HepG2 (cell line): Measurements from ENCODE around the gene ACOT13. TPM values are rescaled to one million over a fixed set of nuclear protein-coding genes. Genes with fewer than 3 reads are reported as not detected.

Source experiments
- EZH2 ChIP-seq: conservative IDR thresholded peaks from 2 replicates; pipeline ENCODE4 v1.6.1; 2012; ENCODE audit warnings: mild to moderate bottlenecking, low read depth, low read length, moderate library complexity
- GLI4 ChIP-seq: sonication (generic); formaldehyde crosslinking; IDR thresholded peaks from 2 replicates; pipeline ENCODE4 v1.5.1; 2020; ENCODE audit warnings: missing genetic modification reagents, mild to moderate bottlenecking, moderate library complexity, borderline replicate concordance
- HNRNPH1 ChIP-seq: fragments of 200-400 bp; formaldehyde crosslinking; optimal IDR thresholded peaks from 2 replicates; pipeline ENCODE3; 2017; ENCODE audit warnings: mild to moderate bottlenecking, low read depth, low read length
- HOXA9 ChIP-seq: sonication (generic); formaldehyde crosslinking; IDR thresholded peaks from 2 replicates; pipeline ENCODE4 v1.8.1; 2022; ENCODE audit warnings: missing genetic modification reagents, mild to moderate bottlenecking, moderate library complexity, borderline replicate concordance
- MED8 ChIP-seq: sonication (generic); formaldehyde crosslinking; IDR thresholded peaks from 2 replicates; pipeline ENCODE4 v1.8.1; 2023; ENCODE audit warnings: mild to moderate bottlenecking, missing genetic modification reagents; ENCODE audit not compliant: insufficient replicate concordance
- ONECUT2 ChIP-seq: sonication (generic); formaldehyde crosslinking; IDR thresholded peaks from 2 replicates; pipeline ENCODE4 v1.4.0; 2020; ENCODE audit warnings: missing genetic modification reagents
- ZBTB44 ChIP-seq: sonication (generic); formaldehyde crosslinking; IDR thresholded peaks from 2 replicates; pipeline ENCODE4 v1.4.0; 2020; ENCODE audit warnings: missing genetic modification reagents
- ZFY ChIP-seq: sonication (generic); formaldehyde crosslinking; IDR thresholded peaks from 2 replicates; pipeline ENCODE4 v1.4.0; 2020; ENCODE audit warnings: missing genetic modification reagents
- ZNF274 ChIP-seq: sonication (generic); formaldehyde crosslinking; IDR thresholded peaks from 2 replicates; pipeline ENCODE4 v1.5.1; 2020; ENCODE audit warnings: mild to moderate bottlenecking, missing genetic modification reagents
- ZNF432 ChIP-seq: sonication (generic); formaldehyde crosslinking; IDR thresholded peaks from 2 replicates; pipeline ENCODE4 v1.5.0; 2020; ENCODE audit warnings: missing genetic modification reagents, mild to moderate bottlenecking, borderline replicate concordance
- ZNF484 ChIP-seq: sonication (generic); formaldehyde crosslinking; IDR thresholded peaks from 2 replicates; pipeline ENCODE4 v1.5.1; 2020; ENCODE audit warnings: mild to moderate bottlenecking, low read depth, missing genetic modification reagents, borderline replicate concordance
- ZNF563 ChIP-seq: sonication (generic); formaldehyde crosslinking; IDR thresholded peaks from 2 replicates; pipeline ENCODE4 v1.8.0; 2022; ENCODE audit warnings: mild to moderate bottlenecking, moderate library complexity, missing genetic modification reagents
- ZNF720 ChIP-seq: sonication (generic); formaldehyde crosslinking; IDR thresholded peaks from 2 replicates; pipeline ENCODE4 v1.4.0; 2020; ENCODE audit warnings: missing genetic modification reagents
- ZNF740 ChIP-seq: sonication (generic); formaldehyde crosslinking; IDR thresholded peaks from 2 replicates; pipeline ENCODE4 v1.4.0; 2020; ENCODE audit warnings: missing genetic modification reagents
- ZNF781 ChIP-seq: sonication (generic); formaldehyde crosslinking; IDR thresholded peaks from 2 replicates; pipeline ENCODE4 v1.5.1; 2020; ENCODE audit warnings: borderline replicate concordance, mild to moderate bottlenecking, missing genetic modification reagents; ENCODE audit errors: not compliant biosample characterization
- polyA plus RNA-seq, 8 experiments: library from polyadenylated mRNA; depleted of rRNA in 3 of 8; stranded (reverse) in 7 of 8; unstranded in 1 of 8; fragments of >200 nt; fragmentation: Illumina TruSeq in 4 of 8; extraction: Trizol in 4 of 8; gene quantifications; 2 replicates each; pipeline versions ENCODE4 v1.2.1 to v1.2.3, GENCODE V29; 2011 to 2016; ENCODE audit warnings: low read depth in 4 of 8, missing spikeins in 1 of 8, mixed read lengths in 1 of 8; ENCODE audit not compliant: insufficient read depth in 1 of 8
- total RNA-seq, 5 experiments: library from RNA; depleted of rRNA; stranded (reverse); fragments of >200 nt; fragmentation: Illumina TruSeq; extraction: Trizol; gene quantifications; 2 replicates each; pipeline ENCODE4 v1.2.3, GENCODE V29; 2016; ENCODE audit warnings: low read depth in 1 of 5
- TF ChIP-seq, protein P1 (sequence below): sonication (generic); formaldehyde crosslinking; IDR thresholded peaks from 2 replicates; pipeline ENCODE4 v1.5.0; 2020; ENCODE audit warnings: missing genetic modification reagents
- TF ChIP-seq, protein P2 (sequence below): sonication (generic); formaldehyde crosslinking; IDR thresholded peaks from 2 replicates; pipeline ENCODE4 v1.8.0; 2023; ENCODE audit warnings: mild to moderate bottlenecking, missing genetic modification reagents
- TF ChIP-seq, protein P3 (sequence below): IDR thresholded peaks from 2 replicates; pipeline ENCODE4 v1.4.0; 2020; ENCODE audit warnings: mild to moderate bottlenecking, missing genetic modification reagents
- TF ChIP-seq, protein P4 (sequence below): IDR thresholded peaks from 2 replicates; pipeline ENCODE4 v1.6.1; 2016; ENCODE audit warnings: missing compliant biosample characterization, missing genetic modification reagents, borderline replicate concordance

ACOT13 gene
- total and polyA plus RNA-seq, 2 of the 13 experiments (the other 11 are each of a cell fraction or from before 2014, with no cell fraction given): 31.5 to 45.1 TPM

DNA sequence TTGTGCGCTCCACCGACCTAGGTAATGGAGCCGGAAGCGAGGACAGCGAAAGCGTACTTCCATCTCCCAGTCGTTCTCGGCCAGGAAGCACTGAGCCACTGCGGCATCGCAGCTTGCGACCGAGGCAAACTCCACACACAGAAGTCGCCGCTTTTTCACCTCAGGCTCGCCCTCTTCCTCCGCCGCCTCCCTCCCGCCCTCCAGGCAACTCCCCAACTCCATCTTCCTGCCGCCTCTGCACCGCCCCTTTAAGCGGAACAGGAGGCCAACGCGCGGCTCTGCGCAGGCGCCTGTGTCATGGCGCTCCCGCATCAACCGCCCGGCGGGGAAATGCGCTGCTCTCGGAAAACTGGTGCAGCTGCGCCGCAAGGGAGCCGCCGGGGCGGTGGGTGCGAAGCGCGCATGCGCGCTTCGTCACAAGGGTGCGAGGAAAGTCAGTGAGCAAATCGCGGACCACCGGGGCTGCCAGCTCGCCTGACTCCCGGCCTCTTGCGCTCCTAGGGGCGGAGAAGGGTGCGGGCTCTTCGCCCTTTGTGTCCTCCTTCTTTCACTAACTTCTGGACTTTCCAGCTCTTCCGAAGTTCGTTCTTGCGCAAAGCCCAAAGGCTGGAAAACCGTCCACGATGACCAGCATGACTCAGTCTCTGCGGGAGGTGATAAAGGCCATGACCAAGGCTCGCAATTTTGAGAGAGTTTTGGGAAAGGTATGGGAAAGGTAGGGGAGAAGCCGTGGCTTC is at the start of gene ACOT13, which contains the start of gene TDP2 (continued):
- TF ChIP-seq ZNF432 (0 out of 2 replicates have a peak, but pooled peaks have one; percentile 74), ZNF740 (CRISPR knock-in tag) (no peak), ZNF274 (CRISPR knock-in tag) (0 out of 2 replicates have a peak, but pooled peaks have one; percentile 63), HNRNPH1 (peak; percentile 91), ZNF563 (peak; percentile 98), ZNF484 (CRISPR knock-in tag) (no peak), ZNF720 (no peak; the same call in 1 of the 2 replicates), ONECUT2 (CRISPR knock-in tag) (no peak), EZH2 (no peak), HOXA9 (CRISPR knock-in tag) (peak; percentile 17; the same call in 1 of the 2 replicates), ZNF781 (peak; percentile 76), ZBTB44 (CRISPR knock-in tag) (peak; percentile 93; the same call in 1 of the 2 replicates), GLI4 (no peak; the same call in 1 of the 2 replicates), ZFY (CRISPR knock-in tag) (peak; percentile 82), MED8 (peak; percentile 75)
- TF ChIP-seq, protein P1, sequence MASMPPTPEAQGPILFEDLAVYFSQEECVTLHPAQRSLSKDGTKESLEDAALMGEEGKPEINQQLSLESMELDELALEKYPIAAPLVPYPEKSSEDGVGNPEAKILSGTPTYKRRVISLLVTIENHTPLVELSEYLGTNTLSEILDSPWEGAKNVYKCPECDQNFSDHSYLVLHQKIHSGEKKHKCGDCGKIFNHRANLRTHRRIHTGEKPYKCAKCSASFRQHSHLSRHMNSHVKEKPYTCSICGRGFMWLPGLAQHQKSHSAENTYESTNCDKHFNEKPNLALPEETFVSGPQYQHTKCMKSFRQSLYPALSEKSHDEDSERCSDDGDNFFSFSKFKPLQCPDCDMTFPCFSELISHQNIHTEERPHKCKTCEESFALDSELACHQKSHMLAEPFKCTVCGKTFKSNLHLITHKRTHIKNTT (CRISPR knock-in tag): no peak
- TF ChIP-seq, protein P2, sequence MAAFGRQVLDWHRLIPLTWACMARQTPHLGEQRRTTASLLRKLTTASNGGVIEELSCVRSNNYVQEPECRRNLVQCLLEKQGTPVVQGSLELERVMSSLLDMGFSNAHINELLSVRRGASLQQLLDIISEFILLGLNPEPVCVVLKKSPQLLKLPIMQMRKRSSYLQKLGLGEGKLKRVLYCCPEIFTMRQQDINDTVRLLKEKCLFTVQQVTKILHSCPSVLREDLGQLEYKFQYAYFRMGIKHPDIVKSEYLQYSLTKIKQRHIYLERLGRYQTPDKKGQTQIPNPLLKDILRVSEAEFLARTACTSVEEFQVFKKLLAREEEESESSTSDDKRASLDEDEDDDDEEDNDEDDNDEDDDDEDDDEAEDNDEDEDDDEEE: peak; percentile 98
- TF ChIP-seq, protein P3, sequence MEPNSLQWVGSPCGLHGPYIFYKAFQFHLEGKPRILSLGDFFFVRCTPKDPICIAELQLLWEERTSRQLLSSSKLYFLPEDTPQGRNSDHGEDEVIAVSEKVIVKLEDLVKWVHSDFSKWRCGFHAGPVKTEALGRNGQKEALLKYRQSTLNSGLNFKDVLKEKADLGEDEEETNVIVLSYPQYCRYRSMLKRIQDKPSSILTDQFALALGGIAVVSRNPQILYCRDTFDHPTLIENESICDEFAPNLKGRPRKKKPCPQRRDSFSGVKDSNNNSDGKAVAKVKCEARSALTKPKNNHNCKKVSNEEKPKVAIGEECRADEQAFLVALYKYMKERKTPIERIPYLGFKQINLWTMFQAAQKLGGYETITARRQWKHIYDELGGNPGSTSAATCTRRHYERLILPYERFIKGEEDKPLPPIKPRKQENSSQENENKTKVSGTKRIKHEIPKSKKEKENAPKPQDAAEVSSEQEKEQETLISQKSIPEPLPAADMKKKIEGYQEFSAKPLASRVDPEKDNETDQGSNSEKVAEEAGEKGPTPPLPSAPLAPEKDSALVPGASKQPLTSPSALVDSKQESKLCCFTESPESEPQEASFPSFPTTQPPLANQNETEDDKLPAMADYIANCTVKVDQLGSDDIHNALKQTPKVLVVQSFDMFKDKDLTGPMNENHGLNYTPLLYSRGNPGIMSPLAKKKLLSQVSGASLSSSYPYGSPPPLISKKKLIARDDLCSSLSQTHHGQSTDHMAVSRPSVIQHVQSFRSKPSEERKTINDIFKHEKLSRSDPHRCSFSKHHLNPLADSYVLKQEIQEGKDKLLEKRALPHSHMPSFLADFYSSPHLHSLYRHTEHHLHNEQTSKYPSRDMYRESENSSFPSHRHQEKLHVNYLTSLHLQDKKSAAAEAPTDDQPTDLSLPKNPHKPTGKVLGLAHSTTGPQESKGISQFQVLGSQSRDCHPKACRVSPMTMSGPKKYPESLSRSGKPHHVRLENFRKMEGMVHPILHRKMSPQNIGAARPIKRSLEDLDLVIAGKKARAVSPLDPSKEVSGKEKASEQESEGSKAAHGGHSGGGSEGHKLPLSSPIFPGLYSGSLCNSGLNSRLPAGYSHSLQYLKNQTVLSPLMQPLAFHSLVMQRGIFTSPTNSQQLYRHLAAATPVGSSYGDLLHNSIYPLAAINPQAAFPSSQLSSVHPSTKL (CRISPR knock-in tag): peak; percentile 68; the same call in 1 of the 2 replicates
- TF ChIP-seq, protein P4, sequence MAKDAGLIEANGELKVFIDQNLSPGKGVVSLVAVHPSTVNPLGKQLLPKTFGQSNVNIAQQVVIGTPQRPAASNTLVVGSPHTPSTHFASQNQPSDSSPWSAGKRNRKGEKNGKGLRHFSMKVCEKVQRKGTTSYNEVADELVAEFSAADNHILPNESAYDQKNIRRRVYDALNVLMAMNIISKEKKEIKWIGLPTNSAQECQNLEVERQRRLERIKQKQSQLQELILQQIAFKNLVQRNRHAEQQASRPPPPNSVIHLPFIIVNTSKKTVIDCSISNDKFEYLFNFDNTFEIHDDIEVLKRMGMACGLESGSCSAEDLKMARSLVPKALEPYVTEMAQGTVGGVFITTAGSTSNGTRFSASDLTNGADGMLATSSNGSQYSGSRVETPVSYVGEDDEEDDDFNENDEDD: peak; percentile 86; the same call in 1 of the 2 replicates
